ENCODE results near the gene UGT1A9.

GRCh38 chr2:233761040-233761769, 89.5 kb downstream of the UGT1A9 start:
- TF ChIP-seq CTCF (IDR thresholded peaks at IDR 0.05) (no peak), EZH2phosphoT487 (IDR thresholded peaks at IDR 0.05) (no peak), EZH2 (IDR thresholded peaks at IDR 0.05) (no peak)
